GM19324 (cell line): ENCODE results near the gene SIL1.

Experiments used
- ATAC-seq: cut with Tn5 transposase; IDR thresholded peaks from one replicate; pipeline ENCODE4 v1.9.1; 2021; ENCODE audit warnings: mild to moderate bottlenecking, moderate library complexity; ENCODE audit not compliant: unreplicated experiment, low FRiP score

Gene SIL1

DNA sequence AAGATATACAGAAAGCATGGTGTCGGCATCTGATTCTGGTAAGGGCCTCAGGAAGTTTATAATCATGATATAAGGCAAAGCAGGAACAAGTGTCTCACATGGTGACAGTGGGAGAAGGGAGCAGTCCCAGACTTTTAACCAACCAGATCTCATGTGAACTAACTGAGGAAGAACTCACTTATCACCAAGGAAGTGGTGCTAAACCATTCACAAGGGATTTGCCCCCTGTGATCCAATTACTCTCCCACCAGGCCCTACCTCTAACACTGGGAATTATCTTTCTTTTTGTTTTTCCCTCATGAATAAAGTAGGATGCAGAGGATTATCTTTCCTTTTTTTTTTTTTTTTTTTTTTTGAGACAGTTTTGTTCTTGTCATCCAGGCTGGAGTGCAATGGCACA lies 199.6 kb downstream of the SIL1 start:
- no peak for ATAC-seq

DNA sequence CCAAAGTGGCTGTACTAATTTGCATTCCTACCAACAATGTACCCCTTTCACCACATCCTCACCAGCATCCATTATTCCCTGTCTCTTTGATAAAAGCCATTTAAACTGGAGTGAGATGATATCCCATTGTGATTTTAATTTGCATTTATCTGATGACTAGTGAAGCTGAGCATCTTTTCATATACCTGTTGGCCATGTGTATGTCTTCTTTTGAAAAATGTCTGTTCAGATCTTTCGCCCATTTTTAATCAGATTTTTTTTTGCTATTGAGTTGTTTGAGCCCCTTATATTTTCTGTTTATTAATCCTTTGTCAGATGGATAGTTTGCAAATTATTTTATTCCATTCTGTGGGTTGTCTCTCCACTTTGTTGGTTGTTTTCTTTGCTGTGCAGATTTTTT lies 202.0 kb downstream of the SIL1 start:
- ATAC-seq: no peak

DNA sequence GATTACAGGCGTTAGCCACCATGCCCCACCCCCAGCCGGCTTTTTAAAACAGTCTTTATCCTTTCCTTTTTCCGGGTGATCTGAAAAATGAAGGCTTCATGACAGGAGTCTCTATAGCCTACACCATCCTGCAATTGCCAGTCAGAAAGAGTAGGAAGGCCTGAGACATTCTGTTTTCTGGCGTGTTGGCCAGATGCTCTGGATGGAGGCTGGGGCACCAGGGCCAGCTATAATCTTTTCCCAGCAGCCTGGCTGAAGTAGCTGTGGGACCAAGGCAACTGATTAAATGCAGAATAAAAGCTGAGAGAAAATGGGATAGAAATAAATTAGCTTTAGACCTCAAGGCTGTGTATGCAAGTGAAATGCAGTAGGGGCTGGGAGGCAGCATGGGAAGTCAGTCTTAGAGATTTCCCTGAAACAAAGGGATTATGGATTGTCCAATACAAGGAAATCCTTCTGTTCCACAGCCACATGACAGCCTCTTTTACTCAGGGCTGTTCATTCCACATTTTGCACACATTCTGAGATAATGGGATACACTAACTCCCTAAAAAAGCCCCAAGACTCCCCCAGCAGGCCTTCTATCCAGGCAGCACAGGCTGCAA lies 207.1 kb downstream of the SIL1 start:
- no peak for ATAC-seq

DNA sequence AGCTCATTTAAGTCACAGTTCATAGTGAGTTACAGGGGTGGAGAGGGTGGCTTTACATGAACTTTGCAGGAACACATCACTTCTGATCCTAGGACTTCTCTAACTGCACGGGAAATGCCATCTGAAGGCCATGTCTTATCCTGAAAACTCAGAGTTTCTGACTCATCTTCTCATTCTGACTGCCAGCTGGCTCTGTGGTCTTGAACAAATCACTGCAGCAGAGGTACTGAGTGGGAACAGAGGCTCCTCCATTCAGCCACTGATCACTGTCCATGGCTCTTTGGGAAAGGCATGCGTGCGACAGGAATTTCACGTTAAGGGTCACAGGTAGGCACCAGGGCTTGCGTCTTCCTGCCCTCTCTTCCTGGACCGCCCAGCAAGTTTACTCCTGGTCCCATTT lies 208.4 kb downstream of the SIL1 start:
- ATAC-seq: no peak

DNA sequence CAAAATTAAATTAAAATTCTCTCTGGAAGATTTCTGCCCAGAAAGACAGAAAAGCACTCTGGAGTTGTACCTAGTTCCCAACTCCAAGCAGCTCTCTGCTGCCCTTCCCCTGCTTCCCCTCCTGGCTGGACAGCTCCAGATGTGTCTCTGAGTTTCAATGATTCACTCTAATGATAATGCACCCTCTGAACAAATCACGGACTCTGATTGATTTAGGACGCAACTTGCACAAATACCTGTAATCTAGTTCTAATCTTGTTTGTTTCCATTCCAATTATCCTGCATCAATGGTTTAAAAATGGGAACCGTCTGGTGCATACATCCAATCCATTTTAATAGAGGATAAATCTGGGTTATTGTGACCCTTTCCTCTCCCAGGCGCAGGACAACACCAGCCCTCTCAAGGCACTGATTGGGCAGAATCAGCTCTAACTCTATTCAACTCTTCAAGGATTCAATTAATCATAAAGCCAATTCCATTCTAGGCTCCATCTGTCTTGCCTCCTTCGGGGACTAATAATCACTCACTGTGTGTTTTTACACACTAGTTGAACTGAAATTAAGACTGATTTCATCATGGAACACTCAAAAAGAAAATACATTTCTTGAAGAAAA lies 211.9 kb downstream of the SIL1 start:
- no peak for ATAC-seq

DNA sequence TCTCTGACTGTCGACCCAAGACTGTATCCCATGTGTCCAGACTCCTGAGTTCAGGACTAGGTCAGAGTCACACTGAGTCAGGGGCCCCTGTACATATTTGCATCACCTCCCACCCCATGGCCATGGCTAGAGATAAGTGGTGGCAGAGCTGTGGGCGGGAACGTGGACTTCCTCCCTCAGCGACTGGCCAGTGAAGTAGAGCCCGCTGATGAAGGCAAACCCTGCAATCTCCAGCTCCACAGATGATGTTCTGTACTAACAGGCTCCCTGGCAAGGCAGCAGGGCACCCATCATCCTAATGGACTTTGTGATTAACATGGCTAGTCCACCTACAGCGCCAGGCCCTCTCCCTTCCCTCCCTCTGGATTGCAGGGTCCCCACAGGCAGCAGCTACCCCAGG lies 212.5 kb downstream of the SIL1 start:
- no peak for ATAC-seq

DNA sequence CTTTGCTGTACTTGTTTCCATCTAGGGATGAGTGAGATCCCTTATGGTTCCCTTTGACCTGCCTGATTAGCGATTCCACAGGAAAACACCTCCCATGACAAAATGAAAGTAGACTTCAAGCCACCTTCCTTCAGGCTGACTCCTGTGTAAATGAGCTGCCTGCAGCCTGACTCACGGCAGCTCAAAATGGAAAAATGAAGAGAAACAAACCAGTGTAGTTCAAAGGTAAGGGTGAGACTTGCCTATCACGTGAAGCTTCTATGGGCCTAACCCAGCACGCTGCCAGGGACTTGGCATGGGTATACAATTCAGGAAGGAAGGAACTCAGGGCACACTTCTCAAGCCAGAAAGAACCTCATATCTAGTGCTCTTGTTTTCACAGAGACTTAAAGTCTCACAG lies 212.9 kb downstream of the SIL1 start:
- ATAC-seq: no peak

DNA sequence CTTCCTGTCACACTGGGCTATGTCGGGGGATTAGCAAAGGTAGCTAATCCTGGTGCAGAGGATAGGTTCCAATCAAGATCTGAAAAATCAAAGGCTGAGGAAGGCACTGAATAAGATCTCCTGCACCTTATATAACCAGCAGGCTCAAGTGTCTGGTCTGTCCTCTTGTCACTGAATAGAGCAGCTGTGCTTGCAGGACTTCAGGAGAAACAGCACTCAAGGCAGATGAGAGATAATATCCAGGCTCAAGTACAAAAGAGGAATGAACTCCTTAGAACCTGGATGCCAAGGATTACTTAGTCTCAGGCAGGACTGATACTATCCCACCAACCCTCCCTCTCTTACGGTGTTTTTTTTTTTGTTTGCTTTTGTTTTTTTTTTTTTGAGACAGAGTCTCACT lies 214.2 kb downstream of the SIL1 start:
- ATAC-seq: no peak

DNA sequence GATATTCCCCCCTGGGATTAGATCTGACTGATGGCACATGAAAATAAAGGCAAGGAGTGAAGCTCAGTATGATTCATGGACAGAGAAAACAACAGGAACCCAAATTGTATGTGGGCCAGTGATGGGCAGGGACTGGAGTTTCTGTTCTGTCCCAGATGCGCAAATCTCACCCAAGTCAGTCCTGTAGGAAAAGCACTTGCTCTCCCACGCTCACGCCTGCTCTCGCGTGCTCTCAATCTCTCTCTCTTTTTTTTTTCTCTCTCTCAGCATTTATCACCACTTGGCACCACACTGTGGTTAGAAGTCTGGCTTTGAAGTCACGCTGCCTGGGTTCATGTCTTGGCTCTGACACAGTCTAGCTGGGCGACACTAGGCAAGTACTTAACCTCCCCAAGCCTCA lies 216.6 kb downstream of the SIL1 start:
- ATAC-seq: no peak

DNA sequence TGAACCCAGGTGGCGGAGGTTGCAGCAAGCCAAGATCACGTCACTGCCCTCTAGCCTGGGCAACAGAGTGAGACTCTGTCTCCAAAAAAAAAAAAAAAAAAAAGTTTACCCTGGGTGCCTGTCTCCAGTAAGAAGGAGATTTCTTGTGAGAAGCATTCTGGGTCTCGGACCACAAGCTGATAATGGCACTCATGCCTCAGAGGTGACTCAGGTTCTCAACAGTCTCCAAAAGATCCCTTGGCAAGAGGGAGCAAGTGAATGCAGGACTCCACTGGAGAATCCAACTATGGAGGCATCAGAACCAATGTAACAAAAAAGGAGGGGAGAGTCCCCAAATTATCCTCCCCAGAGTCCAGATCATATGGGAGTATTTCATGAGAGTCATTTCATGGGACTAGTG lies 217.0 kb downstream of the SIL1 start:
- ATAC-seq: no peak

DNA sequence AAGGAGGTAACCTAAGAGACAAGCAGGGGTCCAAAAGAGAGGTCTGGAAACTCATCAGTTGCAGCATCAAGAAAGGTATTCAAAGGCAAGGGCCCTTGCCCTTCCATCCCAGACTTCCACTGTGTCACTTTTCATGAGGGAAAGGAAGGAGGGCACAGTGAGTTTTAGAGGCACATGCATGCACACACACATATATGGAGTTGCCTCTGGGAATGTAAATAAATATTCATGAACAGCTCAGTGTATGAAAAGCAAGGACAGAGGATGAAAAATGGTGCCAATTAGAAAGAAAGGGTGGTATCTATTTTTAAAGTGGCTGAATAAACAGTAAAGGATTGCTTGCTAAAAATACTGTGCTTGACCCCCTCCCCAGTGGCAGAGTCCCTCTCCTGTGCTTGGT lies 217.7 kb downstream of the SIL1 start:
- no peak for ATAC-seq

DNA sequence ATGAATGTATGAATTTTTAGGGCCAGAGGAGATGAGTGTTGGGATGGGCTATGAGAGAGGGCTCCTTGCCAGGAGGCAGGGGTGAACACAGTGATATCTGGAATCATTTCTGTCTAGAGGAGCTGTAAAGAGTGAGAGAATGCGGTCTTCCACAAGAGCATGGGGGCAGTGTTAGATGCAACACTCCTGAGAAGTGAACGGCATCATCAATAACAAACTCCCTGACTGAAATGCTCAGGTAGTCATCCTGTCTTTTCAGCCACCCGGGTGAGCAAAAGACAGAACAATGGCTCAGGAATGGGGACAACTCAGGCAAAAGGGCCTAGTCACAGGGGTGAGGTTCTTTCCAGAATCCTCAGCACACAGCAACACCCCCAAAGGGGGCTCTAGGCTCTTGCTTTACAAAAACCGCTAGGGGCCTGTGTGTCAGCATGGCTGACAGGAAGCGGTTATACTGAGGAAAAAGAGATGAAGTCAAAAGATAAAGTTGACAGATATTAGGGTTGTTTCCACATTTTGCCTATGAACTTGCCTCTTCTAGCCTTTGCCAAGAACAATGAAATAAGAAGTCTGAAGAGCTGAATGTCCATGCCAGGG lies 218.4 kb downstream of the SIL1 start:
- ATAC-seq: no peak

DNA sequence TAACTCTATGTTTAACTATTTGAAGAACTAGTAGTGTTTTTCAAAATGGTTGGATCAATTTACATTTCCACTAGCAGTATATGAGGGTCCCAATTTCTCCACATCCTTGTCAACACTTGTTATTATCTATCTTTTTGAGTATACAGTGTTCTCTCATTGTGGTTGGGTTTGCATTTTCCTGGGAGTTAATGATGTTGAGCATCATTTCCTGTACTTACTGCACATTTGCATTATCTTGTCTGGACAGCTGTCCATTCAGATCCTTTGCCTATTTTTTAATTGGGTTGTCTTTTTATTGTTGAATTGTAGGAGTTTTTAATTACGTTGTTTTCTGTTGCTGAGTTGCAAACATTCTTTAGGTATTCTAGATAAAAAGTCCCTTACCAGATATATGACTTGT lies 219.6 kb downstream of the SIL1 start:
- ATAC-seq: no peak

DNA sequence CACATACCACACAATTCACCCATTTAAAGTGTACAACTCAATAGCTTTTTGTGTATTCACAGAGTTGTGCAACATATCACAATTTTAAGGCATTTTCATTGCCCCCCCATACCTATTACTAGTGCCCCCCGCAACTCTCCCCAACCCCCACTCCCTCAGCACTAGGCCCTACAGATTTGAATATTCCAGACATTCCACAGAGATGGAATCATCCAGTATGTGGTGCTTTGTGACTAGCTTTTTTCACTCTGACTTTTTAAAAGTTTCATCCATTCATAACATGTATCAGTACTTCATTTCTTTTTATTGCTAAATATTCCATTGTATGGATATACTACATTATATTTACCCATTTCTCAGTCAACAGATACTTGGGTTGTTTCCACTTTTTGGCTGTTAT lies 220.1 kb downstream of the SIL1 start:
- ATAC-seq: no peak

DNA sequence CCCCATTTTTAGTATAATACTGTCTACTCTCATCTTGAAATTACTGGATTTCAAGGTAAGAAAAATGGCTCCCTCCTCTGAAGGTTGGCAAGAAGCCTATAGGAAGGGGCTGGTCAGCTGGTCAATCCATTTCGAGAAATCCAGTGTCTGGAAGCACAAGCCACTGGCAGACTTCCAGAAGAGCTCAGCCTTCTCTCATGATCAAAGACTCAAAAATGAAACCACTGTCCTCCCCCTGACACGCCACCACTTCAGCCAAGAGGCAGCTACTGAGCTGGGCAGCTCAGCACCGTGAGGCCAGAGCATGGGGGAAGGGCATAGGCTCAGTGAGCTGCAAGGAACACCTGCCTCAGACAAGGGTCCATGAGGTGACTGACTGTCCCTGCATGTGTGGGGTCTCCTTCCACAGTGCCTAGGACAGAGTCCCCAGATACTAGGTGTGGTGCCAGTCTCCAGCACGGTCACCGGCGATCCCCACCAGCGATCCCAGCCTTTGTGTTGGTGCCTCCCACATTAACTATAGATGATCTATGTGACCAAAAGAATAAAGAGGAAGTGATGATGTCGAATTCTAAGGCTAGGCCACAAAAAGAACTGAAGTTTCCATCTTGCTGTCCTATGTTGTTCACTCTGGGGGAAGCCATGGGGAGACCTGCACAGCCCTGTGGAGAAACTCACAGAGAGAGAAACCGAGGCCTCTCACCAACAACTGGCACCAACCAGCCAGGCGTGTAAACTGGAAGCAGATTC lies 222.9 kb downstream of the SIL1 start:
- ATAC-seq: no peak

DNA sequence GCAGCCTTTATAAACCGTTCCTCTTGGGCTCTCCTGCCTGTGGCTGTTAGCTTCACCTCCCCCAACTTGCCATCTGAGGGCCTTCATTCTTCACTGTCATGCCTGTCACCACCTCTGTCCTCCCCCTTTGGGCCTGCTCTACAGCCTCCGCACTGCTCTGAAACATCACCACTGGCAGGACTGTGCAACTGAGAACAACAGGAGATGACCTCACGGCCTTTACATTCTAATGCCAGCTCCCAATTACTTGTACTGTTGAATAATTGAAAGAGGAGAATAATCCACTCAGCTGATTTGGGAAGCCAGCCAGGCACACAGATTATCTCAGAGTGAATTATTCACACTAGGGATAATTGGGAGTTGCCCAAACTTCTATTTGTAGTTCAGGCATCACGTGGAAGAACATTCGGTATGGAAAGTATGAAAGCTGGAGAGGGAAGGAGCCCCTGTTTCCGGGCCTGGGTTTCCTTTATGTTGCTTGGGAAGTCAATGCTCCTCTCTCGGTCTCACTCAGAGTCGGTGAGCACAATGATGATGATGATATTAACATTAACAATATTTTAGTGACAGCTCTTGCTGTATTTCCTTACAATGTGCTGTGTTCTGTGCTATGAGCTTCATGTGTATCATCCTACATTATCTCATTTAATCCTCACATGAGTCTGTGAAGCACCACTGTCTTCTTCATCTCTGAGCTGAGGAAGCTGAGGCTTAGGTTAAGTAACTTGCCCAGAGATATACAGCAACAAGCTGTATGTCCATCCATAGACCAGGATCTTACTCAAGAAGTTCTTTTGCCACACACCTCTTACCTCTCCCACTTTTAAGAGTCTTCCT lies 223.7 kb downstream of the SIL1 start:
- no peak for ATAC-seq

DNA sequence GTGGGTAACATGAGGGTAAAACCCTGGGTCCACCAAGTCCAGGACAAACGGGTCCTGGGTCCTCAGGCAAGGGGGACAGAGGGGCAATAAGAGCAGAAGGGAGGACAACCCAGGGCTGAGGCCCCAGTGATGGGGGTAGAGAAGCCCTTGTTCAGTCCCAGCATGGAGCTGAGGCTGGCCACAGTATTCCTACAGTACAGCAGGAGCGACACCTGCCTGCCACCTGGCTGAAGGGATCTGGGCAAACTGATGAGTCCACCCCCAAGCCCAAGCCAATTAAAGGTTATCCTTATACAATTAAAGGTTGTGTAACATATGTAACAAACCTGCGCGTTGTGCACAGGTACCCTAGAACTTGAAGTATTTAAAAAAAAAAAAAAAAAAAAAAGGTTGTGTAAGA lies 225.3 kb downstream of the SIL1 start:
- no peak for ATAC-seq

DNA sequence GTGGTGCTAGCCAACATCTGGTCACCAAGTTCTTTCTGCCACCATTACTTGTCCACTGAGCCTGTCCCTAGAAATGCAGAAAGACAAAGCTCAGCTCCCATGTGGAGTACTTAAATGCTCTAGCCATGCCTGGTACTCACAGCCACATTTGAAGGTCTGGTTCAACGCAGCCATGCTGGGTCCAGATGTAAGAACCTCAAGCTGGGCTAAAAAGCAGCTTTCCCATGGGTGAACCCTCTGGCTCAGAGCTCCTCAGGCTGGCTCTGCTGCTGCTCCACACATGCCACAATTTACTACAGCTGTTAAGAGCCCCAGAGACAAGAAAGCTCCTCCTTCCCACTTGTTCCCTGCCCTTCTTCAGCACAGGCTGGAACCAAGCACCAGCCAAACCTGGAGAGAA lies 225.9 kb downstream of the SIL1 start:
- no peak for ATAC-seq

DNA sequence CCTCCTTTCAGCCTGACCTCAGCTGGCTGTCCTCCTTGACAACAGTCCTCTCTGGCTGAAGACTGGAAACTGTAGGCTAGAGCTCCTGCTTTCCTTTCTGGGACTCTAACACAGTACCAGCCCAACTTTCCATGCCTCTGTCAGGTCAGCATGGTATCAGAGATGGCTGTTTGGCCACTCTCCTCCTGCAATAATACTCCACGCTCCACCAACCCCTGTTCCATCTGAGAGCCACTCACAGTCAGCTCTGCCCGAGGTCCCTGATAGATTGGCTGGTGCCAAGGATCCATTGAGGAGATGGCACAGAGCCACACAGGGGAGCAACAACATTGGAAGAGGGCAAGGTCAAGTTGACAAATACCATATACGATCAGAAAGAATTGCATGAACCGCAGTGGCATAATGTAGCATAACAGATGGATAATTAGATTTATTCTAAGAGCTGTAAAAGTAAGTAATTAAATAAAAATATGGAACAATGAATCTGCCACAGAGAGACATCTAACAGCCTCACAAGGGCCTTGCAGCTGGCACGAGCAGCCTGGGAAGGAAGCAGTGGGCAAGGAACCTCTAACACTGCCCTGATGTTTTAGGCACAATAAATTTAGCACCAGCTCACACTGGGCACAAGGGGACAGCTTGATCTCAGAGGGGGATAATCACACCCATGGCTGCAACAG lies 228.7 kb downstream of the SIL1 start:
- ATAC-seq: no peak

DNA sequence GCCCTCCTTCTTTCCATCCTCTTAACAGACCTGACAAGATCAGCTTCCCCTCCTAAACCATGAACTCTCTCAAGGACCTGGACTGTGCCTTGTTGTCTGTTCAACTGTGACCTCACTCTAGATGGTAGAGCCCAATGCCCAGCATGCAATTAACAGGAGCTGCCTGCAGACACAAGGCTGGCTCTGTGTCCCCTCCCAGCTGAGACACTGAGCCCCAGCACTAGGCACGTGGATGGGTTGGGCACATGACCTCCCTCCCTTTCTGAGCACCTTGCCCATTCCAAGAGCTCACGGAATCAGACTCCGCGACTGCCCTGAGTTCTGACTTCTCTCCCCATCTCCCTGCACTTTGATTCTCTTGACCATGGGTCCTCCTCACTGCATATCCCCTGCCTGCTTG lies 229.6 kb downstream of the SIL1 start:
- ATAC-seq: no peak
